PFSK-1 (cell line): ENCODE results near the gene TMEFF1.

Experiments used
- FOXP2 ChIP-seq: optimal IDR thresholded peaks from 2 replicates; pipeline ENCODE3; 2011; ENCODE audit warnings: borderline replicate concordance, control low read depth, inconsistent platforms; ENCODE audit not compliant: insufficient read depth; ENCODE audit errors: extremely low read length, extremely low read depth
- POLR2AphosphoS5 ChIP-seq: IDR thresholded peaks from 2 replicates; pipeline ENCODE4 v1.6.1; 2012; ENCODE audit warnings: low read depth, mild to moderate bottlenecking, control low read depth, low read length, moderate library complexity
- SIN3A ChIP-seq: IDR thresholded peaks from 2 replicates; pipeline ENCODE4 v1.6.1; 2012; ENCODE audit warnings: mild to moderate bottlenecking, low read length, moderate library complexity, borderline replicate concordance; ENCODE audit not compliant: insufficient read depth
- TAF1 ChIP-seq: IDR thresholded peaks from 2 replicates; pipeline ENCODE4 v1.6.1; 2012; ENCODE audit warnings: low read length, control low read depth, borderline replicate concordance; ENCODE audit not compliant: insufficient read depth
- TF ChIP-seq, protein P1 (sequence below), 2 experiments: IDR thresholded peaks; 2 replicates each; pipeline versions ENCODE4 v1.6.1 to v1.8.0; 2011 to 2012; ENCODE audit warnings: low read depth in 2 of 2, low read length in 2 of 2, control low read depth in 1 of 2, inconsistent platforms in 1 of 2, mild to moderate bottlenecking in 1 of 2, moderate library complexity in 1 of 2; ENCODE audit not compliant: insufficient read depth in 1 of 2

Gene TMEFF1

GRCh38 chr9:100589582-100589981 lies 116.6 kb downstream of the TMEFF1 start:
- TF ChIP-seq FOXP2 (no peak), SIN3A (no peak), POLR2AphosphoS5 (no peak)
- TF ChIP-seq, protein P1, sequence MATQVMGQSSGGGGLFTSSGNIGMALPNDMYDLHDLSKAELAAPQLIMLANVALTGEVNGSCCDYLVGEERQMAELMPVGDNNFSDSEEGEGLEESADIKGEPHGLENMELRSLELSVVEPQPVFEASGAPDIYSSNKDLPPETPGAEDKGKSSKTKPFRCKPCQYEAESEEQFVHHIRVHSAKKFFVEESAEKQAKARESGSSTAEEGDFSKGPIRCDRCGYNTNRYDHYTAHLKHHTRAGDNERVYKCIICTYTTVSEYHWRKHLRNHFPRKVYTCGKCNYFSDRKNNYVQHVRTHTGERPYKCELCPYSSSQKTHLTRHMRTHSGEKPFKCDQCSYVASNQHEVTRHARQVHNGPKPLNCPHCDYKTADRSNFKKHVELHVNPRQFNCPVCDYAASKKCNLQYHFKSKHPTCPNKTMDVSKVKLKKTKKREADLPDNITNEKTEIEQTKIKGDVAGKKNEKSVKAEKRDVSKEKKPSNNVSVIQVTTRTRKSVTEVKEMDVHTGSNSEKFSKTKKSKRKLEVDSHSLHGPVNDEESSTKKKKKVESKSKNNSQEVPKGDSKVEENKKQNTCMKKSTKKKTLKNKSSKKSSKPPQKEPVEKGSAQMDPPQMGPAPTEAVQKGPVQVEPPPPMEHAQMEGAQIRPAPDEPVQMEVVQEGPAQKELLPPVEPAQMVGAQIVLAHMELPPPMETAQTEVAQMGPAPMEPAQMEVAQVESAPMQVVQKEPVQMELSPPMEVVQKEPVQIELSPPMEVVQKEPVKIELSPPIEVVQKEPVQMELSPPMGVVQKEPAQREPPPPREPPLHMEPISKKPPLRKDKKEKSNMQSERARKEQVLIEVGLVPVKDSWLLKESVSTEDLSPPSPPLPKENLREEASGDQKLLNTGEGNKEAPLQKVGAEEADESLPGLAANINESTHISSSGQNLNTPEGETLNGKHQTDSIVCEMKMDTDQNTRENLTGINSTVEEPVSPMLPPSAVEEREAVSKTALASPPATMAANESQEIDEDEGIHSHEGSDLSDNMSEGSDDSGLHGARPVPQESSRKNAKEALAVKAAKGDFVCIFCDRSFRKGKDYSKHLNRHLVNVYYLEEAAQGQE (IDR thresholded peaks at IDR 0.05; ENCODE audit: insufficient read depth in 1 of 2, low read depth in 2 of 2, low read length in 2 of 2) = no peak

GRCh38 chr9:100590481-100590880 lies 117.5 kb downstream of the TMEFF1 start:
- TF ChIP-seq FOXP2 = no peak
- TF ChIP-seq, protein P1 (IDR thresholded peaks at IDR 0.05; ENCODE audit: insufficient read depth in 1 of 2, low read depth in 2 of 2, low read length in 2 of 2) = no peak
- no peak for TF ChIP-seq TAF1
- no peak for TF ChIP-seq SIN3A

- no peak for TF ChIP-seq FOXP2
Measured at GRCh38 chr9:100591139-100591538, 118.2 kb downstream of the TMEFF1 start.

DNA sequence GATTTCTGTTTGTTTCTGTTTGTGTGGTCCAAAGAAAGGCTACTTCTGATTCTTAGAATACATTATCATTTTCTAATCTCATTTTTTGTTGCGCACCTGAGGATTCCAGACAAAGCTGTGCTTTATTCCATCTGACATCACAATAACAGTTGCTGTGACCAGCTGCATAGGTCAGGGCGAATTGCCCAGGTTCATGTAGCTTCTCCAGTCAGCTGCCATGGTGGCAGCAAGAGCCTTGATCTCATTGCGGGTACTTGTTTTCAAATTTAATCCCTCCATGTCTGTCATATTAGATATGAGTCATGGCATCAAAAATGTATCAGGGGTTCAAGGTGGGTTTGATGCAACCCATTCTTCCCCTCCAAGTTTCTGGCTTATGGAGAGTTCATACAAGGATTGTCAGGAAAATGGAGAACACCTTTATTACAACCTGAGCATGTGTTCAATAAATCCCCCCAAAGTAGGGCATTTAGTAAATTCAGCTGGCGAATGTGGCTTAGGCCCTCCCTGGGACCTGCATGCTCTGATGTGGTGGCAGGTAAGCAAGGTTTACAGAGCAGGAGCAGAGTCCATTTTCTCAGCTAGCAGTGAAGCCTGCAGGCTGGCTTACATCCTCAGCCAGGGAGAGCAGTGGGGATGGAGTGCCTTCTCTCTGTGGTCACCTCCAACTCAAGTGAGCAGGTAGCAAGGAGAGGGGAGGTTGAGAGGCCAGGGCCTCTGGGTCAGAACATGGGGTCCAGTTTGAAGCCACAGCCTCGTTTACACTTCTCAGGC lies 118.9 kb downstream of the TMEFF1 start:
- TF ChIP-seq, protein P1 (IDR thresholded peaks at IDR 0.05; ENCODE audit: insufficient read depth in 1 of 2, low read depth in 2 of 2, low read length in 2 of 2) = no peak
- no peak for TF ChIP-seq SIN3A
- TF ChIP-seq POLR2AphosphoS5 = no peak
- no peak for TF ChIP-seq FOXP2
- TF ChIP-seq TAF1 = no peak

GRCh38 chr9:100595391-100596199 lies 122.6 kb downstream of the TMEFF1 start:
- TF ChIP-seq TAF1 = no peak
- no peak for TF ChIP-seq POLR2AphosphoS5
- TF ChIP-seq SIN3A = no peak
- TF ChIP-seq FOXP2 = no peak
- TF ChIP-seq, protein P1 (IDR thresholded peaks at IDR 0.05; ENCODE audit: insufficient read depth in 1 of 2, low read depth in 2 of 2, low read length in 2 of 2) = no peak
